GM18858 (cell line): ENCODE measurements around the gene LRRC8D.

Experiments
- ATAC-seq: cut with Tn5 transposase; IDR thresholded peaks from one replicate; pipeline ENCODE4 v1.9.1; 2021; ENCODE audit not compliant: unreplicated experiment

The LRRC8D gene

GRCh38 chr1:89890085-89890752, 69.4 kb downstream of the LRRC8D start:
- ATAC-seq = no peak

DNA sequence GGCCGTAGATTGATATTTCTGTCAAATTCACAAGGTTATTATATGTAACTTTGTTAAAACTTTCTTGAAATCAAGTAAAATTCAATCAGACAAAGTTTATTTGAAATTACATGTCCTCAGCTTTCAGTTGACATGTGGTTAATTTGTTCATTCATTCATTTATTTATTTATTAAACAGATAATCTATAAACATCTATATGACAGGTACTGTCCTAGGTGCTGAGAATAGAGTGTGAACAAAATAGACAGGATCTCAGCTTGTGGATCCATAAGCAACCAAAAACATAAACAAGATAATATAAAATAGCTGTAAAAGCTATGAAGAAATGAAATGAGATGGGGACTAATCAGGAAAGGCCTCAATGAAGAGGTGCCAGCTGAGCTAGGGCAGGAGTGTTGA, 72.0 kb downstream of the LRRC8D start:
- no peak for ATAC-seq

DNA sequence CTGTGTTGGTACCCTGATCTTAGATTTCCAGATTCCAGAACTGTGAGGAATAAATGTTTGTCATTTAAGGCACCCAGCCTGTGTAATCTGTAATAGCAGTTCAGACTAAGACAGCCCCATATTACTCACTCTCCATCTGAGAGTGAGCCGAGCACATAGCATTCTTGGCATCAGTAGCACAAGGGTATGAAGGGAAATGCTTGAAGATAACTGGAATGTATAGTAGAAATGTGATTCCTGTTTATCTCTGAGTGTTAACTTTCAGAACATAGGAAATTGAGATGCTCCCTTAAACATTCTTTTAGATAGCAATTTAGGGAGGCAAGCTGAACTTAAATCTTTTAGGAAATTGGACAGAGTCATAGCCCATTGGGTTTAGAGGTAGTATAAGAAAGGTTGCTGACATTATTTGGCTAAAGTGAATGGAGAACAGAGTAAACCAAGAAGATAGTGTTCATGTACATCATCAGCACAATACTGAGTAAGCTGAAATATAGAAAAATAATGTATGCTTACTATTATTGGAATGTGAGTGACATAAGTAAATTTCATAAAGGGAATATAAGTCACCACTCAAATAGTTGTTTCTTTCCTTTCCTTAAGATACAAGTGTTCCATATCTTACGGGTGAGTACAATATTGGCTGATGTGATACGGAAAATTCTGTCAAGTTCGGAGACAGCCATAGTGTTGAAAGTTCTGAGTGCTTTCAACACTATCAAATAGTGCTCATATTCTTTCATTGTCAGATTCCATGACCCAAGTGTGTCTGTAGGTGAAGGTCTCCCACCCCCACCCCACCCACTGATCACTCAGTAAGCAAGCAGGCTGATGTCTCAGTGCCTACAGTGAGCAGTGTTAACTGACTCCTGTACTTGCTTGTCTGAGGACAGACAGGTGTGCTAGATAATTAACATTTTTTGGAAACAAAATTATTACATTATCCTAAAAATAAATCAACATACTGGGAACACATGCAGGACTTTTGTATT, 73.7 kb downstream of the LRRC8D start:
- ATAC-seq = no peak

DNA sequence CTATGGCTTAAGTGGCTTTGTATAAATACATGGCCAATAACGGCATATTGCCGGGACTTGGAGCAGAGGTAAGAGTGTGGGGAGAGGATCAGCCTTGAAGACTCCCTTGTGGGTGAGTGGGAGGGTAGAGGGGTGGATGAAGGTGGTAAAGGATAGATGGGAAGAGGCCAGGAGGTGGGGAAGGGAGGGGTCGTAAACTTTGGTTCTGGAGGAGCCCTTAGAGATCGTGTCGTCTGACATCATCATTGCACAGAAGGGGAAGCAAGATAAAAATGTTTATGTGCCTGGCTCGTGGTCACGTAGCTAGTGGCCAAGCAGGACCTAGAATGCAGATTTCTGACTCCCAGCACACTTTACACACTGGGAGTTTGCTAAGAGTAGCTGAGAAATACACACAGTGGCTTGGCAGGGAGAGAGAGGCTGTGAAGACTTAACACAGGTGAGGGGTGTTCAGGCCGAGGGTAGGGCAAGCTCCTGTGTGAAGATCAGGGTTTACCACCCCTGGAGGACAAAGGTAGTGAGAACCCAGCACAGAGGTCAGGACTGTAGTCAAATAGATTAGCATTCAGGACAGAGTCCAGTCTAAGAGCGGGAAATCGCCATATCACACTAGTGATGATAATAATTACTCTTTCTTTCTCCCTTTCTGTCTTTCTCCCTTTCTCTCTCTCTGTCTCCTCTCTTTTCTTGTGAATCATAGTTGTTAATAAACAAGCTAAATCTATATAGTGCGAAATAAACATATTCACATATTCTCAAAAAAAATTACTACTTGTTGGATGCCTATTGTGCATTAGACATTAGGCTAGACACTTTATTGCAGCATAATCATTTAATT, 75.5 kb downstream of the LRRC8D start:
- ATAC-seq = no peak

- ATAC-seq = no peak
Observed at GRCh38 chr1:89897347-89898133, 76.7 kb downstream of the LRRC8D start.

DNA sequence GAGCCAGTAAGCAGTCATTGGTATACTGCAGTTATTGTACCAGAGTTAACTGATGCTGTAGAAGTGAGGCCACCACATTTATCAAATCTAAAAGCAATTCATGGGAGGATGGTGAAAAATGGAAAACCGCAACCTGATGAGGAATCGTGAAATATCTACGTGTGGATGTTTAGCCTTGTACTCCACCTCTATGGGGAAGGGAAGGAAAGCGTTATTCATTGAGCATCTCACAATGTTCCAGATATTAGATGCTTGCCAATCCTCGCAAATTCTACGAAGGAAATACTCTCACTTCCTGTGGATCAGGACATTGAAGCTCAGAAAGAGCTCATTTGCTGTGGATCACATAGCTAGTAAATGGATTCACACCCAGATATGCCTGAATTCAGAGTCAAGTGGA, 77.3 kb downstream of the LRRC8D start:
- ATAC-seq = no peak

DNA sequence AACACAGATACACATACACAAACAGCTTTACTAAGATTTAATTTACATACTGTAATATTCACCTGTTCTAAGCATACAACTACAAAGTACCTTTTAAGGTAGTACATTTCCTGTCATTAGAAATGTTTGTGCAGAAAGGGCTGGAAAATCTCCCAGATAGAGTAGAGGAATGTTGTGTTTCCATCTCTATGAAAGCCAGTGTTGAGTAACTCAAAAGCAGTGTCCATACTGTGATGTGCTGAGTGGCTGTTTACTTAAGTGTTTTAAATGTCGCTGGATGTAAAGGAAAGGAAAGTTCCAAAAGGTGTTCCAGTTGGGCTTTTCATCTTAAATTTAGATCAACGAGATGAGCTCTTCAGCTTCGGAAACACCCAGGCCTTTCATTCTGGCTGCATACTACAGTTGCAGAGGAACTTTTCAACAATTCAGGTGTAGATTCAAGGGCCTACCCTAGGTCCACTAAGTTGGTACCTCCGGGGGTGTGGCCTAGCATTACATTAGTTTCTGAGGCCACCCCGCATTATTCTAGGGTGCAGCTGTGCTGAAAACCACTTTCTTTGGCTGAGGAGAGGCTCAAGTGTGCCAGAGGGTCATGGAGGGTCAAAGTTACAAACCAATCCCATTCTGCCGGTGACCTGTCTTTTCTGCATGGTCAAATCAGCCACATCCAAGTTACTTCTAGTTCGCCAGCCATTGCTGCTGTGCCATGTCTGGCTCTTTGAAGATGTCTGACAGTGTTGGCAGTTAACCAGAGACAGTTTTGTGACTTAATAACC, 78.1 kb downstream of the LRRC8D start:
- ATAC-seq = no peak

DNA sequence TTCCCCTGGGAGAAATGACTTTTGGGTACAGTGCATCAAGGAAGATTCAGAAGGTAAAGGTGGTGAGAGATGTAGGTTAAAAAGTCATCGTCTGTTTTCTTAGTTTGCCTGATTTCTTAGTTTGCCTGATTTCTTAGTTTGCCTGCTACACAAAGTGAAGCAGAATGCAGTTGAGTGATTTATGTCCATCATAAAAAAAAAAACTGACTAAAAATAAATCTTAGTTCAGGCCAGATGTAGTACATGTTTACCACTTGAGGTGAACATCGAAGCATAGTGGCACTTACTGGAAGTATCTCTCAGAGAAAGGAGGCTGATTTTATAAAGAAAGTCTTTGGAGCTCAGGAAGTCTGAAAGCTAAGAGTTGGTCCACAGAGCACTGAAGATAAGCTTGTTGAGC, 79.5 kb downstream of the LRRC8D start:
- no peak for ATAC-seq

DNA sequence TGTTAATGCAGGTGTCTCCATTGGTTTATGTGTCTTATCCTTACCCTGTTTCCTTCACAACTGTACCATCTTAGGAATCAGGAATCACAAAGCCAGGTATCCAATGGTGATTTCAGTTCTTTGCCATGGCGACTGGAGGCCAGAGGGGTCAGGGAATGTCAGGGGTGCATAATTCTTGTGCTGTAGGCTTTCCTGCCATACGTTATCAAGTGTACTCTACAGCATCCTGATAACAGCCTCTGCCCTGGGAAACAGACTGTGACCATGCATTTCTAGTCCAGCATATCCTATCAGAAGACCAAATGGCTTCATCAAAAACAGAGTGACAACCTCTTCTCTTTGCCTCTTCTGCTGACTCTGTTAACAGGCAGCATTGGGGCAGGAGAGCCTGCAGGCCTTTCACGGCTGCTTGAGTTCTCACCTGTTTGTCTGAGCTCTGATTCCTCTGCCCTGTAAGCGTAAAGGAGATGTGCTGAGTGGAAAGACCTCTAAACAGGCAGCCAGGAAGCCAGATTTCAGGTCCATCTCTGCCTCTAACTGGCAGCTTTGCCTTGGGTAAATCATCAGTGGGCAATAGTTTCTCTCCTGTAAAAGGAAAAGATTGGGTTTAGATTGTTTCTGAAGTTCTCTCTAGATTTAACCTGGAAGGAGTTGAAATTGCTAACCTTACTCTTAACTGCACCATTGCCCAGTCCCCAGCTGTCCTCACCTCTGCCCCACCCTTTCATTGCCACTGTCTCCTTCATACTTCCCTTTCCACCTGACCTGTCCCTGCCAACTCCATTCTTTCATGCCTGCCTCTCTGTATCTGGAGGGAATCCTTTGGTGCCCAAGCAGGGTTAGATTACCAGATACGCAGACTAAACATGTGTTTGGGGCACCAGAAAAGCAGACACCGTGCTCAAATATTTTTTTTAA, 80.2 kb downstream of the LRRC8D start:
- no peak for ATAC-seq

- no peak for ATAC-seq
Observed at GRCh38 chr1:89901957-89902669, 81.3 kb downstream of the LRRC8D start.

DNA sequence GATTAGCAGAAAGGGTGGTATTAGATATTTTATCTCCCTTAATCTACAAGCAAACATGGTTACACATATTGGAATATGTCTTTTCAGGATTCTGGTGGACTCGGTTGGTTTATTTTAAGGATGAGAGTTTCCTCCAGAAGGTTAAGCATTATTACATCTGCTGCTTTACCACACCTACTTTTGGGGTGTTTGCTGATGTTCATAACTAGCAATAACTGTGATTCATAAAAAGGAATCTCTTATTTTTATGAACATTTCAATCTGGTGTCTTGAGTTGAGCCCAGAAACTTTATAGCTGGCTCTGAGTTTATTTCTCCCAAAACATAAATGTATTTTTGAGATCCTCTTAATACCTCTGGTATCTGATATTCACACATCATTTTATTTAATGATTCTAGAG, 82.7 kb downstream of the LRRC8D start:
- no peak for ATAC-seq

- ATAC-seq = no peak
Observed at GRCh38 chr1:89904219-89904980, 83.6 kb downstream of the LRRC8D start.

- no peak for ATAC-seq
Observed at GRCh38 chr1:89905395-89906058, 84.7 kb downstream of the LRRC8D start.

- ATAC-seq = no peak
Observed at GRCh38 chr1:89906088-89906487, 85.3 kb downstream of the LRRC8D start.

DNA sequence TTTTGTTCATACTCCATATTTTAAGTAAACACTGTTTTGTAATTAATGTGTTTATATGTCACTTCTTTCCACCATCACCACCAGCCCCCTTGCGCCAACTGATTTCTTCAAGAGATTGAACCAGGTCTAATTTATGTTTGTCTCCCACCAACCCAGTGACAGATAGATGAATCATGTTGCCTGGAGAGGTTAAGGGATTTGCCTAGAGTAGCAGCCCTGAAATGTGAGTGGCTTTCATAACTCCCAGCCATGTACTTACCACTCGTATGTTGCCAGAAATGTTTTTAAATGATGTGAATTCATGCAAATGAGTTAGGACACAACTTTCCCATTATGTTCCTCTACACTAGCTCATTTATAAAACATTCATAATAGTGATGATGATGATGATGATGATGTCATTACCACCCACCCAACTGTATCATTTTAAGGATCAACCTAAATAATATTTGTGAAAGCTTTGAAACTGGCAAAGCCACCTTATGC, 86.9 kb downstream of the LRRC8D start:
- no peak for ATAC-seq

- no peak for ATAC-seq
Observed at GRCh38 chr1:89908273-89908671, 87.4 kb downstream of the LRRC8D start.
